GM21515 (cell line): ENCODE results near the gene TIFAB.

ENCODE experiments used
- ATAC-seq: cut with Tn5 transposase; IDR thresholded peaks from one replicate; pipeline ENCODE4 v1.9.1; 2021; ENCODE audit not compliant: unreplicated experiment

The TIFAB gene

GRCh38 chr5:135444360-135444759, 7.8 kb downstream of the TIFAB start:
- no peak for ATAC-seq

GRCh38 chr5:135443161-135443960, 8.8 kb downstream of the TIFAB start:
- no peak for ATAC-seq

- ATAC-seq: no peak
Measured at GRCh38 chr5:135442431-135443160, 9.6 kb downstream of the TIFAB start.

GRCh38 chr5:135441919-135442318, 10.2 kb downstream of the TIFAB start:
- no peak for ATAC-seq

GRCh38 chr5:135441350-135441831, 10.8 kb downstream of the TIFAB start:
- ATAC-seq: no peak

- ATAC-seq: no peak
Measured at GRCh38 chr5:135440916-135441315, 11.2 kb downstream of the TIFAB start.

GRCh38 chr5:135439231-135440205, 12.6 kb downstream of the TIFAB start:
- no peak for ATAC-seq

GRCh38 chr5:135438636-135439221, 13.4 kb downstream of the TIFAB start:
- ATAC-seq: no peak

GRCh38 chr5:135437796-135438560, 14.2 kb downstream of the TIFAB start:
- no peak for ATAC-seq

GRCh38 chr5:135437422-135437795, 14.7 kb downstream of the TIFAB start:
- ATAC-seq: no peak

- ATAC-seq: no peak
Measured at GRCh38 chr5:135436951-135437418, 15.2 kb downstream of the TIFAB start.

- ATAC-seq: no peak
Measured at GRCh38 chr5:135435467-135436330, 16.5 kb downstream of the TIFAB start.

- no peak for ATAC-seq
Measured at GRCh38 chr5:135434591-135435466, 17.3 kb downstream of the TIFAB start.

- no peak for ATAC-seq
Measured at GRCh38 chr5:135433681-135434426, 18.3 kb downstream of the TIFAB start.

- no peak for ATAC-seq
Measured at GRCh38 chr5:135432113-135432512, 20.0 kb downstream of the TIFAB start.

- no peak for ATAC-seq
Measured at GRCh38 chr5:135430135-135430437, 22.1 kb downstream of the TIFAB start.
